H9 (cell line): ENCODE data around the gene UBAC1. TPM values are rescaled to one million over a fixed set of nuclear protein-coding genes. Genes with fewer than 3 reads are reported as not detected.

Experiments
- DNase-seq: peaks from one replicate; pipeline ENCODE4 v3.0.0-alpha.2; 2017
- H2AFZ ChIP-seq: one replicate; pipeline ENCODE4 v1.6.1; 2013; ENCODE audit warnings: mild to moderate bottlenecking, low read length, control low read depth, moderate library complexity
- H2AK5ac ChIP-seq: 2 replicates; pipeline ENCODE4 v1.6.1; 2013; ENCODE audit warnings: low read length, control low read depth, mixed read lengths; ENCODE audit not compliant: insufficient read length
- H2BK120ac ChIP-seq: one replicate; pipeline ENCODE4 v1.6.1; 2013; ENCODE audit warnings: low read depth, mild to moderate bottlenecking, low read length, control low read depth, inconsistent platforms; ENCODE audit not compliant: poor library complexity, severe bottlenecking
- H2BK12ac ChIP-seq: 2 replicates; pipeline ENCODE4 v1.6.1; 2013; ENCODE audit warnings: low read length, control low read depth, mixed read lengths, low read depth; ENCODE audit not compliant: insufficient read length
- H2BK15ac ChIP-seq: 2 replicates; pipeline ENCODE4 v1.6.1; 2013; ENCODE audit warnings: low read depth, low read length, control low read depth
- H2BK20ac ChIP-seq: one replicate; pipeline ENCODE4 v1.6.1; 2013; ENCODE audit warnings: low read depth, mild to moderate bottlenecking, low read length, control low read depth, inconsistent platforms; ENCODE audit not compliant: poor library complexity, severe bottlenecking
- H2BK5ac ChIP-seq: 2 replicates; pipeline ENCODE4 v1.6.1; 2013; ENCODE audit warnings: low read length, control low read depth, mixed read lengths; ENCODE audit not compliant: insufficient read length
- H3K14ac ChIP-seq: 2 replicates; pipeline ENCODE4 v1.6.1; 2013; ENCODE audit warnings: low read length, control low read depth; ENCODE audit not compliant: insufficient read depth
- H3K18ac ChIP-seq: 2 replicates; pipeline ENCODE4 v1.6.1; 2013; ENCODE audit warnings: low read depth, mild to moderate bottlenecking, mixed read lengths, low read length, control low read depth; ENCODE audit not compliant: insufficient read length
- H3K23ac ChIP-seq: 2 replicates; pipeline ENCODE4 v1.6.1; 2013; ENCODE audit warnings: low read length, control low read depth, mixed read lengths, low read depth; ENCODE audit not compliant: insufficient read length
- H3K23me2 ChIP-seq: 2 replicates; pipeline ENCODE4 v1.6.1; 2013; ENCODE audit warnings: low read depth, mild to moderate bottlenecking, mixed read lengths, low read length, control low read depth; ENCODE audit not compliant: insufficient read length, poor library complexity, severe bottlenecking
- H3K27ac ChIP-seq: 2 replicates; pipeline ENCODE4 v1.5.1; 2013; ENCODE audit warnings: low read length, control low read depth, mixed read lengths, low read depth; ENCODE audit not compliant: insufficient read length
- H3K27me3 ChIP-seq: 2 replicates; pipeline ENCODE4 v1.6.1; 2013; ENCODE audit warnings: low read length, control low read depth, inconsistent platforms; ENCODE audit not compliant: insufficient read depth
- H3K4ac ChIP-seq: 2 replicates; pipeline ENCODE4 v1.6.1; 2013; ENCODE audit warnings: low read depth, mild to moderate bottlenecking, control low read depth, inconsistent platforms, low read length, moderate library complexity
- H3K4me1 ChIP-seq: 2 replicates; pipeline ENCODE4 v1.6.1; 2013; ENCODE audit warnings: low read length, control low read depth, inconsistent platforms; ENCODE audit not compliant: insufficient read depth
- H3K4me2 ChIP-seq: 2 replicates; pipeline ENCODE4 v1.6.1; 2013; ENCODE audit warnings: low read length, control low read depth, mixed read lengths; ENCODE audit not compliant: insufficient read length, insufficient read depth
- H3K56ac ChIP-seq: 2 replicates; pipeline ENCODE4 v1.6.1; 2013; ENCODE audit warnings: low read depth, mild to moderate bottlenecking, mixed read lengths, low read length, control low read depth; ENCODE audit not compliant: insufficient read length
- H3K79me1 ChIP-seq: 2 replicates; pipeline ENCODE4 v1.6.1; 2013; ENCODE audit warnings: low read depth, mild to moderate bottlenecking, moderate library complexity, low read length, control low read depth, inconsistent platforms; ENCODE audit not compliant: insufficient read depth, poor library complexity, severe bottlenecking
- H3K79me2 ChIP-seq: 2 replicates; pipeline ENCODE4 v1.6.1; 2013; ENCODE audit warnings: low read length, control low read depth, inconsistent platforms; ENCODE audit not compliant: insufficient read depth
- H3K9ac ChIP-seq: 2 replicates; pipeline ENCODE4 v1.6.1; 2013; ENCODE audit warnings: low read length, control low read depth, mixed read lengths; ENCODE audit not compliant: insufficient read length; ENCODE audit errors: extremely low read depth
- H3K9me3 ChIP-seq: one replicate; pipeline ENCODE4 v1.6.1; 2013; ENCODE audit warnings: low read depth, low read length, inconsistent platforms; ENCODE audit not compliant: control insufficient read depth
- H3T11ph ChIP-seq: one replicate; pipeline ENCODE4 v1.6.1; 2013; ENCODE audit warnings: mild to moderate bottlenecking, low read length, control low read depth, inconsistent platforms
- H4K20me1 ChIP-seq: one replicate; pipeline ENCODE4 v1.6.1; 2013; ENCODE audit not compliant: control insufficient read depth, insufficient read length, insufficient read depth
- H4K5ac ChIP-seq: 2 replicates; pipeline ENCODE4 v1.6.1; 2013; ENCODE audit warnings: low read depth, mild to moderate bottlenecking, mixed read lengths, low read length, control low read depth; ENCODE audit not compliant: insufficient read length
- H4K8ac ChIP-seq: replicated peaks from 2 replicates; pipeline ENCODE4 v1.6.1; 2013; ENCODE audit warnings: low read length, control low read depth, mixed read lengths, low read depth; ENCODE audit not compliant: insufficient read length
- H4K91ac ChIP-seq: 2 replicates; pipeline ENCODE4 v1.6.1; 2013; ENCODE audit warnings: low read depth, mild to moderate bottlenecking, moderate library complexity, mixed read lengths, low read length, control low read depth; ENCODE audit not compliant: insufficient read length
- H3K27ac Mint-ChIP-seq, 3 experiments: 2 replicates in 2 of 3; 3 replicates in 1 of 3; pipeline ENCODE4 v1.8.0; 2020 to 2021; ENCODE audit warnings: mixed read lengths in 3 of 3, mild to moderate bottlenecking in 1 of 3, moderate library complexity in 1 of 3
- H3K27me3 Mint-ChIP-seq: 2 replicates; pipeline ENCODE4 v1.8.0; 2021; ENCODE audit warnings: low read depth, mild to moderate bottlenecking, moderate library complexity, mixed read lengths
- H3K36me3 Mint-ChIP-seq, 3 experiments: 2 replicates in 2 of 3; 3 replicates in 1 of 3; pipeline ENCODE4 v1.8.0; 2020 to 2021; ENCODE audit warnings: low read depth in 3 of 3, mixed read lengths in 3 of 3; ENCODE audit not compliant: insufficient read depth in 1 of 3
- H3K4me1 Mint-ChIP-seq, 2 experiments: 2 replicates each; pipeline ENCODE4 v1.8.0; 2020; ENCODE audit warnings: mixed read lengths in 2 of 2
- H3K4me3 Mint-ChIP-seq, 2 experiments: 2 replicates in 1 of 2; 3 replicates in 1 of 2; pipeline ENCODE4 v1.8.0; 2020 to 2021; ENCODE audit warnings: mild to moderate bottlenecking in 2 of 2, mixed read lengths in 2 of 2, moderate library complexity in 1 of 2
- H3K9me3 Mint-ChIP-seq, 2 experiments: 2 replicates in 1 of 2; 3 replicates in 1 of 2; pipeline ENCODE4 v1.8.0; 2020; ENCODE audit warnings: mild to moderate bottlenecking in 2 of 2, mixed read lengths in 2 of 2, moderate library complexity in 1 of 2
- WGBS: extraction: QIAGEN DNeasy Blood & Tissue Kit; methylation state at CpG from one replicate; pipeline ENCODE4 v1.1.7; 2013; ENCODE audit warnings: missing lambda C conversion rate, low lambda C conversion rate, mixed read lengths; ENCODE audit not compliant: insufficient read length; ENCODE audit errors: extremely low coverage; 5-methylcytosine and 5-hydroxymethylcytosine counted together
- total RNA-seq: library from RNA; stranded (reverse); gene quantifications from 2 replicates; pipeline ENCODE4 v1.2.1, GENCODE V29; 2021
- TF ChIP-seq, protein P1 (sequence below): fragments of 200-600 bp; sonication (generic); conservative IDR thresholded peaks from 3 replicates; pipeline ENCODE4 v1.8.0; 2021; ENCODE audit warnings: antibody characterized with exemption, mild to moderate bottlenecking

The UBAC1 gene
- total RNA-seq, 1 experiment from 2014 or later, result 47.5 TPM

DNA sequence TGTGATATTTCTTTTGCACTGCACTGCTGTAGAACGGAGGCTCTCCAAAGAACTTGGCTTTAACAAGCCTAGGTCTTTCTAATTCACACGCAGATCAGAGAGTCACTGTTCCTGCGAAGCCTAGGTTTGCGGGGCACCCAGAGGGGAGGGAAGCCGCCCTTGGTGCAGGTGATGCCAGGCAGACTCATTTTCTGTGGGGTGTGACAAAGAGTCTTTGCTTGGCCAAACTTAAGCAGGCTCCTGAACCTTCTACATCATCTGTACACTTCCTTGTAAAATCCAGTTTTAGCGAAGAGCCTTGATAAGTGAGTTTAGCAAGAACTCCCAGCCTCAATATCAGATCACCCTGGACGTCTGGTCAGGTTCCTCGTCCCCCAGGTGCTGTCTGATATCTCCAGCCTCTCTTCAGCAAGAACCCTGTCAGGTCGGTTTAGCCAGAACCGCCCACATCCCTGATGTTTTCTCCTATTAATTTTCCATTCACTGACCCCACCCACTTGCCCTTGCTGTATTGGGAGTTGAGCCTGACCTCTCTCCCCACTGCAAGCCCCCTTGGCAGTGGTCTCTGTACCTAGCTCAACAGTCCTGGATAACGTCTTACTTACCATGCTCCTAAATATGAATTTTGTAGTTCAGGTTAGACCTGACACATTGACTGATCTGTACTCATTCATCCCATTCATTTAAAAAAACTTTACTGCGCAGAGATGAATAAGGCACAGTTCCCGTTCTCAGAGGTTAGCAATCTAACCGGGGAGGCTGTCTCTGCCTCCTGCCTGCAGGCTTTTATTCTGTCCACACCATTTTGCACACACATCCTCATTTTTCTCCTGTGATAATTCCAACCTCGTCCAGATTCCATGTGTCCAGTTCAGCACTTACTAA, 880 bp upstream of the UBAC1 start:
- Histone ChIP-seq H3K27me3 (no peaks in the 10 kb centered on the region), H3K18ac (no peak overlapping the region), H4K91ac (no peak overlapping the region), H3K14ac (no peak overlapping the region), H2BK15ac (no peak overlapping the region), H3K9ac (no peak overlapping the region), H3K4me1 (no peaks in the 10 kb centered on the region; the same call in 1 of the 2 replicates), H3K79me2 (peaks cover 15% of the 10 kb centered on the region; the same call in 1 of the 2 replicates), H3T11ph (no peak overlapping the region), H2AFZ (no peak overlapping the region), H2BK120ac (no peak overlapping the region), H3K23me2 (peaks cover 5% of the 10 kb centered on the region), H3K23ac (no peak overlapping the region), H4K20me1 (no peaks in the 10 kb centered on the region), H2BK5ac (no peak overlapping the region), H3K9me3 (no peaks in the 10 kb centered on the region), H3K4me2 (peak overlapping the region; percentile 13), H4K8ac (no peak overlapping the region), H3K79me1 (no peaks in the 10 kb centered on the region), H3K4ac (no peak overlapping the region), H2BK20ac (no peak overlapping the region), H4K5ac (no peak overlapping the region), H3K27ac (no peak overlapping the region), H2BK12ac (no peak overlapping the region), H3K56ac (no peak overlapping the region), H2AK5ac (no peak overlapping the region)
- Mint-ChIP-seq H3K9me3 (no peaks in the 10 kb centered on the region), H3K4me3 (peak overlapping the region; percentile 60 to 88), H3K36me3 (peaks cover 0 to 7% (median 5%) of the 10 kb centered on the region in 3 experiments; a peak in 3 of 7 replicates), H3K4me1 (peaks cover 19 to 21% of the 10 kb centered on the region in 2 experiments), H3K27me3 (peaks cover 12% of the 10 kb centered on the region), H3K27ac (no peak overlapping the region; a peak in 1 of 7 replicates)
- no CpG with 5 or more reads among the region's 15 CpGs for WGBS
- no peak for DNase-seq
- TF ChIP-seq, protein P1, sequence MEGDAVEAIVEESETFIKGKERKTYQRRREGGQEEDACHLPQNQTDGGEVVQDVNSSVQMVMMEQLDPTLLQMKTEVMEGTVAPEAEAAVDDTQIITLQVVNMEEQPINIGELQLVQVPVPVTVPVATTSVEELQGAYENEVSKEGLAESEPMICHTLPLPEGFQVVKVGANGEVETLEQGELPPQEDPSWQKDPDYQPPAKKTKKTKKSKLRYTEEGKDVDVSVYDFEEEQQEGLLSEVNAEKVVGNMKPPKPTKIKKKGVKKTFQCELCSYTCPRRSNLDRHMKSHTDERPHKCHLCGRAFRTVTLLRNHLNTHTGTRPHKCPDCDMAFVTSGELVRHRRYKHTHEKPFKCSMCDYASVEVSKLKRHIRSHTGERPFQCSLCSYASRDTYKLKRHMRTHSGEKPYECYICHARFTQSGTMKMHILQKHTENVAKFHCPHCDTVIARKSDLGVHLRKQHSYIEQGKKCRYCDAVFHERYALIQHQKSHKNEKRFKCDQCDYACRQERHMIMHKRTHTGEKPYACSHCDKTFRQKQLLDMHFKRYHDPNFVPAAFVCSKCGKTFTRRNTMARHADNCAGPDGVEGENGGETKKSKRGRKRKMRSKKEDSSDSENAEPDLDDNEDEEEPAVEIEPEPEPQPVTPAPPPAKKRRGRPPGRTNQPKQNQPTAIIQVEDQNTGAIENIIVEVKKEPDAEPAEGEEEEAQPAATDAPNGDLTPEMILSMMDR, result no peak
